ENCODE results near the gene INSR.

DNA sequence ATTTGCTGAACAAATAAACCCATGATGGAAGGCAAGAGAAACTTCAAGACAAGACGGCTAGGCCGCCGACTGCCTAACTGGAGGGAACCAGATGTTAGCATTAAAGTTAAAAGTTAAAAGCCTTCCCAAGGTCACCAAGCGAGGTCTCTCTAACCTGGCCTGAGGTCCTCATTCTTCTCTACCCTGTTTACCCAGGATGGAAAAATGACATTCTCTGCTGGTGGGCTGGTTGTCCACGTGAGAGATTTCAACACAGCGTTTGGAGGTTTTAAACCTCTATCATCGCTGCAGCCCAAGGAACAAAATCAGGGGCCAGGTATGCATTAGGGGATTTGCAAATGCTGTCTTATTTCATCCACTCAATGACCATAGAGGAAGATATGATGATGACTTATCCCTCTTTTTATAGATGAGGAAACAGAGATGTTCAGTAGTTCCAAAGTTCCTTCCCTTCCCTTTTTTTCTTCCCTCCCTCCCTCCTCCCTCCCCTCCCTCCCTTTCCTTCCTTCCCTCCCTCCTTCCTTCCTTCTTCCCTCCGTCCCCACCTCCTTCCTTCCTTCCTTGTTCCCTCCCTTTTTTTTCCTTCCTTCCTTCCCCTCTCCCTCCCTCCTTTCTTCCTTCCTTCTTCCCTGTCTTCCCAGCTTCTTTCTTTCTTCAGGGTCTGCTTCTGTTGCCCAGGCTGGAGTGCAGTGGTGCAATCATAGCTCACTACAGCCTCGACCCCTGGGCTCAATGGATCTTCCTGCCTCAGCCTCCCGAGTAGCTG, 79.7 kb downstream of the INSR start:
- TF ChIP-seq, protein P1, sequence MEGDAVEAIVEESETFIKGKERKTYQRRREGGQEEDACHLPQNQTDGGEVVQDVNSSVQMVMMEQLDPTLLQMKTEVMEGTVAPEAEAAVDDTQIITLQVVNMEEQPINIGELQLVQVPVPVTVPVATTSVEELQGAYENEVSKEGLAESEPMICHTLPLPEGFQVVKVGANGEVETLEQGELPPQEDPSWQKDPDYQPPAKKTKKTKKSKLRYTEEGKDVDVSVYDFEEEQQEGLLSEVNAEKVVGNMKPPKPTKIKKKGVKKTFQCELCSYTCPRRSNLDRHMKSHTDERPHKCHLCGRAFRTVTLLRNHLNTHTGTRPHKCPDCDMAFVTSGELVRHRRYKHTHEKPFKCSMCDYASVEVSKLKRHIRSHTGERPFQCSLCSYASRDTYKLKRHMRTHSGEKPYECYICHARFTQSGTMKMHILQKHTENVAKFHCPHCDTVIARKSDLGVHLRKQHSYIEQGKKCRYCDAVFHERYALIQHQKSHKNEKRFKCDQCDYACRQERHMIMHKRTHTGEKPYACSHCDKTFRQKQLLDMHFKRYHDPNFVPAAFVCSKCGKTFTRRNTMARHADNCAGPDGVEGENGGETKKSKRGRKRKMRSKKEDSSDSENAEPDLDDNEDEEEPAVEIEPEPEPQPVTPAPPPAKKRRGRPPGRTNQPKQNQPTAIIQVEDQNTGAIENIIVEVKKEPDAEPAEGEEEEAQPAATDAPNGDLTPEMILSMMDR (IDR thresholded peaks at IDR 0.05) = no peak
- no peak for TF ChIP-seq POLR2A (IDR thresholded peaks at IDR 0.05)
